HCT116 (cell line): Measurements from ENCODE around the gene FBXL15. TPM values are rescaled to one million over a fixed set of nuclear protein-coding genes. Genes with fewer than 3 reads are reported as not detected.

Experiments
- ATAC-seq: fragments of 200-7000 bp; cut with Tn5 transposase; 2 replicates; pipeline ENCODE4 v1.9.1; 2020; ENCODE audit warnings: mild to moderate bottlenecking, moderate library complexity
- BruUV-seq: library from RNA; stranded (reverse); fragments of 400-500 nt; replicated peaks from 2 replicates; lab custom pipeline; 2021; lab: Mats Ljungman, UMichigan
- CTCF ChIA-PET: fragments of 300-600 bp; sonication (Branson Sonifier 250); formaldehyde crosslinking; loops from one replicate; lab custom pipeline; 2021; ENCODE audit warnings: antibody characterized with exemption; lab: Charles Lee
- POLR2A ChIA-PET: fragments of 300-600, 350-600 bp; sonication (Branson Sonifier 250); formaldehyde crosslinking; loops from one replicate; lab custom pipeline; 2021; ENCODE audit warnings: antibody characterized with exemption; lab: Charles Lee
- RAD21 ChIA-PET, 2 experiments: fragments of 300-600 bp; sonication (Branson Sonifier 250); formaldehyde crosslinking; loops; one replicate each; lab custom pipeline; 2023; ENCODE audit warnings: low total read pairs in 2 of 2; ENCODE audit not compliant: uncharacterized antibody in 2 of 2, unreplicated experiment in 2 of 2, low non-redundant PET in 1 of 2; lab: Charles Lee
- DNase-seq: peaks from one replicate; pipeline ENCODE4 v3.0.0-alpha.2; 2010; ENCODE audit warnings: low read depth, low spot score
- H2AFZ ChIP-seq: fragments of 200-600 bp; shearing (Covaris generic), sonication (generic); 2 replicates; pipeline ENCODE4 v1.6.1; 2017; ENCODE audit warnings: low read depth, mixed run types, mixed read lengths, antibody characterized with exemption, low read length; ENCODE audit not compliant: poor library complexity, severe bottlenecking
- H3K27ac ChIP-seq: 2 replicates; pipeline ENCODE4 v1.5.1; 2012; ENCODE audit warnings: low read depth, low read length
- H3K27me3 ChIP-seq: fragments of 200-600 bp; sonication (generic); 2 replicates; pipeline ENCODE4 v1.6.1; 2016; ENCODE audit warnings: mixed run types, low read length, mixed read lengths; ENCODE audit not compliant: insufficient read depth
- H3K36me3 ChIP-seq, 2 experiments: fragments of 200-500 bp in 1 of 2; fragments of 200-600 bp in 1 of 2; sonication (Bioruptor generic) in 1 of 2; sonication (generic) in 1 of 2; 2 replicates each; pipeline versions ENCODE4 v1.5.1 to v1.6.1; 2014 to 2016; ENCODE audit warnings: low read length in 2 of 2, inconsistent platforms in 1 of 2, mixed read lengths in 1 of 2, mixed run types in 1 of 2; ENCODE audit not compliant: insufficient read depth in 2 of 2, control insufficient read depth in 1 of 2
- H3K4me1 ChIP-seq, 2 experiments: fragments of 200-600 bp in 1 of 2; sonication (generic) in 1 of 2; 2 replicates each; pipeline versions ENCODE4 v1.5.1 to v1.6.1; 2012 to 2017; ENCODE audit warnings: low read length in 2 of 2, inconsistent platforms in 1 of 2, mild to moderate bottlenecking in 1 of 2, mixed read lengths in 1 of 2, mixed run types in 1 of 2, moderate library complexity in 1 of 2; ENCODE audit not compliant: insufficient read depth in 2 of 2, control insufficient read depth in 1 of 2
- H3K4me2 ChIP-seq: fragments of 200-600 bp; sonication (generic); 2 replicates; pipeline ENCODE4 v1.6.1; 2017; ENCODE audit warnings: mixed run types, low read length, mixed read lengths
- H3K4me3 ChIP-seq, 2 experiments: fragments of 200-600 bp in 1 of 2; sonication (generic) in 1 of 2; replicated peaks in 1 of 2; 2 replicates each; pipeline ENCODE4 v1.5.1; 2011 to 2016; ENCODE audit warnings: low read length in 2 of 2, control low read depth in 1 of 2, low read depth in 1 of 2, mild to moderate bottlenecking in 1 of 2, mixed read lengths in 1 of 2, mixed run types in 1 of 2
- H3K79me2 ChIP-seq: fragments of 200-600 bp; sonication (generic); 2 replicates; pipeline ENCODE4 v1.6.1; 2017; ENCODE audit warnings: mild to moderate bottlenecking, mixed run types, low read length, moderate library complexity, mixed read lengths; ENCODE audit not compliant: insufficient read depth
- H3K9ac ChIP-seq: fragments of 200-600 bp; sonication (generic); 2 replicates; pipeline ENCODE4 v1.6.1; 2016; ENCODE audit warnings: low read length, mixed read lengths
- H3K9me2 ChIP-seq: fragments of 200-600 bp; sonication (generic), shearing (Covaris generic); 2 replicates; pipeline ENCODE4 v1.6.1; 2017; ENCODE audit warnings: mixed run types, mild to moderate bottlenecking, moderate library complexity; ENCODE audit not compliant: insufficient read depth
- H3K9me3 ChIP-seq, 2 experiments: fragments of 200-500 bp in 1 of 2; fragments of 200-600 bp in 1 of 2; sonication (Bioruptor generic) in 1 of 2; sonication (generic) in 1 of 2; 2 replicates each; pipeline ENCODE4 v1.6.1; 2014 to 2017; ENCODE audit warnings: low read length in 2 of 2, mixed read lengths in 2 of 2, inconsistent platforms in 1 of 2, low read depth in 1 of 2, mild to moderate bottlenecking in 1 of 2, mixed run types in 1 of 2, moderate library complexity in 1 of 2; ENCODE audit not compliant: control insufficient read depth in 1 of 2, insufficient read depth in 1 of 2
- H4K20me1 ChIP-seq: fragments of 200-600 bp; sonication (generic), shearing (Covaris generic); 2 replicates; pipeline ENCODE4 v1.6.1; 2017; ENCODE audit warnings: mixed run types, mild to moderate bottlenecking, moderate library complexity; ENCODE audit not compliant: insufficient read depth
- CBX3 ChIP-seq: IDR thresholded peaks from 2 replicates; pipeline ENCODE4 v1.6.1; 2012; ENCODE audit warnings: low read depth
- CEBPB ChIP-seq: IDR thresholded peaks from 2 replicates; pipeline ENCODE4 v1.6.1; 2012; ENCODE audit warnings: low read depth
- EZH2 ChIP-seq: fragments of 200-600 bp; sonication (generic); IDR thresholded peaks from 2 replicates; pipeline ENCODE4 v1.6.1; 2017; ENCODE audit warnings: antibody characterized with exemption, mixed run types
- JUND ChIP-seq: IDR thresholded peaks from 2 replicates; pipeline ENCODE4 v1.6.1; 2012
- MAX ChIP-seq: IDR thresholded peaks from 2 replicates; pipeline ENCODE4 v1.6.1; 2012
- POLR2A ChIP-seq: IDR thresholded peaks from 2 replicates; pipeline ENCODE4 v1.7.0; 2011; ENCODE audit warnings: borderline replicate concordance; ENCODE audit not compliant: insufficient read depth, insufficient read length; ENCODE audit errors: extremely low read depth
- POLR2AphosphoS5 ChIP-seq: IDR thresholded peaks from 2 replicates; pipeline ENCODE4 v1.6.1; 2011; ENCODE audit warnings: mild to moderate bottlenecking, low read depth, low read length, moderate library complexity
- RAD21 ChIP-seq: IDR thresholded peaks from 2 replicates; pipeline ENCODE4 v1.6.1; 2012; ENCODE audit warnings: low read depth, mild to moderate bottlenecking
- SP1 ChIP-seq: IDR thresholded peaks from 2 replicates; pipeline ENCODE4 v1.6.1; 2012; ENCODE audit warnings: low read depth
- SRF ChIP-seq: IDR thresholded peaks from 2 replicates; pipeline ENCODE4 v1.6.1; 2012; ENCODE audit warnings: low read depth
- intact Hi-C: fragments of 100-400 bp; cut with micrococcal nuclease; formaldehyde crosslinking; loops from 2 replicates; pipeline ENCODE4 v1.10.0; 2022
- total RNA-seq: library from RNA; stranded (reverse); gene quantifications from one replicate; pipeline ENCODE4 v1.2.1, GENCODE V29; 2021; ENCODE audit not compliant: unreplicated experiment
- TF ChIP-seq, protein P1 (sequence below), 3 experiments: fragments of 200-600 bp in 1 of 3; sonication (generic) in 1 of 3; IDR thresholded peaks in 2 of 3; conservative IDR thresholded peaks in 1 of 3; 2 replicates each; pipeline ENCODE4 v1.5.1; 2012 to 2017; ENCODE audit warnings: low read depth in 2 of 3, low read length in 2 of 3, antibody characterized with exemption in 1 of 3, borderline replicate concordance in 1 of 3, control low read depth in 1 of 3, mild to moderate bottlenecking in 1 of 3, mixed read lengths in 1 of 3, mixed run types in 1 of 3, moderate library complexity in 1 of 3; ENCODE audit not compliant: insufficient read depth in 1 of 3

Gene FBXL15
- total RNA-seq, 1 experiment from 2014 or later, result 21.1 TPM

GRCh38 chr10:102455893-102456471 is 35.3 kb downstream of the FBXL15 start:
- Histone ChIP-seq H4K20me1 (no peaks in the 10 kb centered on the region), H3K27me3 (no peaks in the 10 kb centered on the region), H3K36me3 (peaks cover 4 to 13% of the 10 kb centered on the region in 2 experiments; a peak in 2 of 4 replicates), H3K9me3 (no peaks in the 10 kb centered on the region), H3K4me3 (no peak overlapping the region), H2AFZ (no peak overlapping the region), H3K9ac (no peak overlapping the region), H3K79me2 (peaks cover 28% of the 10 kb centered on the region), H3K27ac (no peak overlapping the region), H3K4me1 (peaks cover 22 to 37% of the 10 kb centered on the region in 2 experiments), H3K4me2 (no peak overlapping the region), H3K9me2 (no peaks in the 10 kb centered on the region)
- no peak for DNase-seq
- no TSS peak for BruUV-seq
- intact Hi-C loops, result no loop called here
- ATAC-seq, result no peak
- TF ChIP-seq CEBPB (no peak), SP1 (no peak), POLR2AphosphoS5 (peak; percentile 56), MAX (no peak), EZH2 (no peak)
- TF ChIP-seq, protein P1, sequence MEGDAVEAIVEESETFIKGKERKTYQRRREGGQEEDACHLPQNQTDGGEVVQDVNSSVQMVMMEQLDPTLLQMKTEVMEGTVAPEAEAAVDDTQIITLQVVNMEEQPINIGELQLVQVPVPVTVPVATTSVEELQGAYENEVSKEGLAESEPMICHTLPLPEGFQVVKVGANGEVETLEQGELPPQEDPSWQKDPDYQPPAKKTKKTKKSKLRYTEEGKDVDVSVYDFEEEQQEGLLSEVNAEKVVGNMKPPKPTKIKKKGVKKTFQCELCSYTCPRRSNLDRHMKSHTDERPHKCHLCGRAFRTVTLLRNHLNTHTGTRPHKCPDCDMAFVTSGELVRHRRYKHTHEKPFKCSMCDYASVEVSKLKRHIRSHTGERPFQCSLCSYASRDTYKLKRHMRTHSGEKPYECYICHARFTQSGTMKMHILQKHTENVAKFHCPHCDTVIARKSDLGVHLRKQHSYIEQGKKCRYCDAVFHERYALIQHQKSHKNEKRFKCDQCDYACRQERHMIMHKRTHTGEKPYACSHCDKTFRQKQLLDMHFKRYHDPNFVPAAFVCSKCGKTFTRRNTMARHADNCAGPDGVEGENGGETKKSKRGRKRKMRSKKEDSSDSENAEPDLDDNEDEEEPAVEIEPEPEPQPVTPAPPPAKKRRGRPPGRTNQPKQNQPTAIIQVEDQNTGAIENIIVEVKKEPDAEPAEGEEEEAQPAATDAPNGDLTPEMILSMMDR (IDR thresholded peaks at IDR 0.05 in 2 of 3, conservative IDR thresholded peaks at IDR 0.05 in 1 of 3; ENCODE audit: borderline replicate concordance in 1 of 3, insufficient read depth in 1 of 3, low read depth in 2 of 3, low read length in 2 of 3), result no peak
- ChIA-PET RAD21 (no interaction called here), CTCF (interaction anchor here (0.6 to 0.7 kb wide), 2 partner anchors 52 to 57 kb away, joined by 3 read pairs; no protein-coding TSS in a partner anchor), POLR2A (no interaction called here)

DNA sequence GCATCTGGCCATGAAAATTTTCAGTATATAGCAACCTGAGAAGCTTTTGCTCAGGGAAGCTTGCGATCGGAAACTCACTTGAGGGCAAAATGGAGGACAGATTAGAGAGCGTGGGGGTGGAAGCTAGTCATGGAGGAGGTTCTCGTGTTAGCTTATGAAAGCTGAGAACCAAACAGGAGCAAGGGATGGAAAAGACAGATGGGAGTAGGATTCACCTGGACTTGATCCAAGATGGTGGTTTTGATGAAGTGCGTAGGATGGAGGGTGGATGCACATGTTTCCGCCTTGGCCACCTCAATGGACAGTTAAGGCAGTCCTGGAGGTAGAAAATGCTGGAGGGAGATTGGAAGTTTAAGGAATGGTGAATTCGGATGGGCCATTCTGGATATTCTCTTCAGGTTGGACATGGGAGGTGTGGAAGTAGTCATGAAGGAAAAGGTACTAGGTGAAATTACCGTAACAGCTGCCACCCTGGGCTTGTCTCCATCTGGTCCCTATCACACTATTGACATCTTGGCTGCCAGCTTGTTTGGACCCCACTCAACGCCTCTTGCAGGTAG is 37.0 kb downstream of the FBXL15 start:
- H4K20me1 ChIP-seq, result no peaks in the 10 kb centered on the region
- intact Hi-C loops, result no loop called here
- BruUV-seq, result no TSS peak
- no peaks in the 10 kb centered on the region for H3K27me3 ChIP-seq
- peaks cover 24% of the 10 kb centered on the region; the same call in 1 of the 2 replicates for H3K79me2 ChIP-seq
- POLR2A ChIA-PET, result no interaction called here
- no peak overlapping the region for H3K4me2 ChIP-seq
- H3K9ac ChIP-seq, result no peak overlapping the region
- H3K9me3 ChIP-seq, result no peaks in the 10 kb centered on the region
- H3K4me1 ChIP-seq, result peaks cover 20 to 36% of the 10 kb centered on the region in 2 experiments
- H3K36me3 ChIP-seq, result peaks cover 4 to 13% of the 10 kb centered on the region in 2 experiments; a peak in 2 of 4 replicates
- no peak overlapping the region for H2AFZ ChIP-seq
- no peak overlapping the region for H3K27ac ChIP-seq
- ATAC-seq (no peak), DNase-seq (no peak)
- H3K4me3 ChIP-seq, result no peak overlapping the region
- CTCF ChIA-PET, result no interaction called here
- H3K9me2 ChIP-seq, result no peaks in the 10 kb centered on the region
- RAD21 ChIA-PET, result no interaction called here
- TF ChIP-seq CBX3, result no peak
- TF ChIP-seq RAD21, result no peak
- TF ChIP-seq, protein P1 (IDR thresholded peaks at IDR 0.05 in 2 of 3, conservative IDR thresholded peaks at IDR 0.05 in 1 of 3; ENCODE audit: borderline replicate concordance in 1 of 3, insufficient read depth in 1 of 3, low read depth in 2 of 3, low read length in 2 of 3), result no peak
- no peak for TF ChIP-seq POLR2A
- TF ChIP-seq JUND, result no peak
- no peak for TF ChIP-seq CEBPB
- no peak for TF ChIP-seq SRF
